Adrenal gland (tissue), 5 donors: ENCODE results near the gene PTK6.
"Not testable (repeated sequence)": the region's sequence is repeated elsewhere in the genome, so short reads cannot be mapped to it uniquely, and the experiment has no call there.

Source experiments
- POLR2A ChIP-seq, 2 donors: fragments of 450-650 bp; IDR thresholded peaks; one replicate each; pipeline ENCODE4 v1.6.1; 2017; ENCODE audit warnings: antibody characterized with exemption in 2 of 2, mild to moderate bottlenecking in 2 of 2, moderate library complexity in 1 of 2
- TF ChIP-seq, protein P1 (sequence below), 6 experiments: fragments of 450-650 bp in 4 of 6; fragments of 200-600 bp in 2 of 6; sonication (generic) in 1 of 6; IDR thresholded peaks; 1 replicate in 5 of 6; 2 replicates in 1 of 6; pipeline versions ENCODE4 v1.5.1 to v1.8.0; 2016 to 2021; ENCODE audit warnings: antibody characterized with exemption in 6 of 6, mild to moderate bottlenecking in 2 of 6, moderate library complexity in 1 of 6
- donor health status: DM: no; HTN: no; CAD: no.

DNA sequence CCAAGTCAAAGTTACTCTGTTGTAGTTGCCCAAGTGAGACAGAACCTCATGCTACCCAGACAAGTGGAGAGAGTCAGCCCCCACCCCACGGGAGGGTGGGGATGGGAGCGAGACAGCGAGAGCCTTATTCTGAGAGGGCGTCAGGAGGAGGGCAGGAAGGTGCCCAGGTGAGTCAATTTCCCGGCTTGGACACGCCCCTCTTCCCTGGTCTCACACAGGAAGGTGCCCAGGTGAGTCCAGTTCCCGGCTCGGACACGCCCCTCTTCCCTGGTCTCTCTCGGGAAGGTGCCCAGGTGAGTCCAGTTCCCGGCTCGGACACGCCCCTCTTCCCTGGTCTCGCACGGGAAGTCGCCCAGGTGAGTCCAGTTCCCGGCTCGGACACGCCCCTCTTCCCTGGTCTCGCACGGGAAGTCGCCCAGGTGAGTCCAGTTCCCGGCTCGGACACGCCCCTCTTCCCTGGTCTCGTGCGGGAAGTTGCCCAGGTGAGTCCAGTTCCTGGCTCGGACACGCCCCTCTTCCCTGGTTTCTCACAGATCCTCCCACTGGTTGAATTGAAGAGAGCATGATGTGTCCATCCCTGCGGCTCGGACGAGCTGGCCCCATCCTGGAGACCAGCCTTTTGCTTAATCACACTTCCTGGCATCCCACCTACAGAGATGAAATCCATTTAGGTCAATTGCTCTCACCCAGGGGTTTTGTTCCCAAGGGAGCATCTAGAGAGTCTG lies 57.3 kb downstream of the PTK6 start:
- TF ChIP-seq, protein P1, sequence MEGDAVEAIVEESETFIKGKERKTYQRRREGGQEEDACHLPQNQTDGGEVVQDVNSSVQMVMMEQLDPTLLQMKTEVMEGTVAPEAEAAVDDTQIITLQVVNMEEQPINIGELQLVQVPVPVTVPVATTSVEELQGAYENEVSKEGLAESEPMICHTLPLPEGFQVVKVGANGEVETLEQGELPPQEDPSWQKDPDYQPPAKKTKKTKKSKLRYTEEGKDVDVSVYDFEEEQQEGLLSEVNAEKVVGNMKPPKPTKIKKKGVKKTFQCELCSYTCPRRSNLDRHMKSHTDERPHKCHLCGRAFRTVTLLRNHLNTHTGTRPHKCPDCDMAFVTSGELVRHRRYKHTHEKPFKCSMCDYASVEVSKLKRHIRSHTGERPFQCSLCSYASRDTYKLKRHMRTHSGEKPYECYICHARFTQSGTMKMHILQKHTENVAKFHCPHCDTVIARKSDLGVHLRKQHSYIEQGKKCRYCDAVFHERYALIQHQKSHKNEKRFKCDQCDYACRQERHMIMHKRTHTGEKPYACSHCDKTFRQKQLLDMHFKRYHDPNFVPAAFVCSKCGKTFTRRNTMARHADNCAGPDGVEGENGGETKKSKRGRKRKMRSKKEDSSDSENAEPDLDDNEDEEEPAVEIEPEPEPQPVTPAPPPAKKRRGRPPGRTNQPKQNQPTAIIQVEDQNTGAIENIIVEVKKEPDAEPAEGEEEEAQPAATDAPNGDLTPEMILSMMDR (IDR thresholded peaks at IDR 0.05): not testable (repeated sequence)
- not testable (repeated sequence) for TF ChIP-seq POLR2A (IDR thresholded peaks at IDR 0.05)
